Middle frontal gyrus (tissue), 1 donor: ENCODE measurements around the gene WNT9B.

Source experiments
- DNase-seq: peaks from one replicate; pipeline ENCODE4 v3.0.0-alpha.2; 2015; ENCODE audit warnings: low spot score; ENCODE audit errors: extremely low spot score

Gene WNT9B

GRCh38 chr17:46879101-46879500, 27.7 kb downstream of the WNT9B start:
- DNase-seq: no peak

GRCh38 chr17:46881015-46881414, 29.6 kb downstream of the WNT9B start:
- no peak for DNase-seq

- DNase-seq: no peak
These were observed 31.3 kb downstream of the WNT9B start for GRCh38 chr17:46882666-46883065.

- DNase-seq: no peak
These were observed 32.6 kb downstream of the WNT9B start for GRCh38 chr17:46883871-46884520.

DNA sequence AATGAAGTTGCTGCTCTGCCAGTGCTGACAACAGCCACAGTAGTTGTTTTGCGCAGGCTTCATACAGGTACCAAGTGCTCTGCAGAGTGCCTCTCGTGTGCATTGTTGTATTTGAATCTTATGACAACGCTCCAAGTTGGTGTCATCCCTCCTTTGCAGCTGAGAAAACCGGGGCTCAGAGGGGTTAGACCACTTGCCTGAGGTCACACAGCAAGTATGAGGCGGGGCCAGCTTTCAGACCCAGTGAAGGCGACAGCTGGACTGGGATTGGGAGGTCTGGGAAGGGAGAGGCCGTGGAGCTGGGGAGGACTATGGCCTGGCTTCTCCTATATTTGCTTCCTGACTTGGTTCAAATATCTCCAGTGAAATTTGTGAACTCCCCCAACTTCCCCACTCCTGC, 33.2 kb downstream of the WNT9B start:
- no peak for DNase-seq

DNA sequence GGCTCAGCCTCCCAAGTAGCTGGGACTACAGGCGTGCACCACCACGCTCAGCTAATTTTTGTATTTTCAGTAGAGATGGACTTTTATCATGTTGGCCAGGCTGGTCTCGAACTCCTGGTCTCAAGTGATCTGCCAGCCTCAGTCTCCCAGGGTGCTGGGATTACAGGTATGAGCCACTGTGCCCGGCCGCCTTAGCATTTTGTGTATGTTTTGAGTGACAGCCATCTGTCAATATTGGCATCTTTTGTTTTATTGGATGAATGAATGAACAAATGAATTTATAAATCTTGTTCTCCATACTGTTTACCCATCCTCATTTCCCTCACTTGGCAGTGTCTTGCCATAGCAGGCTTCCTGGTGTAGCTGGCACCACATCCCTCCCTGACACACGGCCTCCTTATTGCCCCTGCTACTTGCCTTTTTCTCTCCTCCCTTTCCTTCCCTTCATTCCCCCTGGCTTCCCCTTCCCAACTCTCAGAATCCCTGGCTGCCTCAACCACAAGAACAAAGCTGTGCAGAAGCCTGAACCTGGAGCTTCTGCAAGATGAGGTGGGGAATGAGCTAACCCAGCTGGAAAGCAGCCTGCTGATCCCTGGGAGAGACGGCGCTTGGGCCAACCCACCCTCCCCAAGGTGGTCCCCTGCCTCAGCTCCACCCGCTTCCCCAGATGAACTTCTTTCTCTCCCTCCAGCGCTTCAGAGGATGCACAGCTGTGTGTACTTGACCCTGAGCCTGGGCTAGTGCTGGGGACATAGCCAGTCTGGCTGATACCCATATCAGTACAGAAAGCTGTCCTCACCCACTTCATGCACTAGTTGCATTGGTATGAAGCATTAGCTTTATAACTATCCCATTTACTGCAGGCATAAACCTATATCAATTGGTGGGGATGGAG, 34.3 kb downstream of the WNT9B start:
- DNase-seq: no peak

- no peak for DNase-seq
These were observed 34.9 kb downstream of the WNT9B start for GRCh38 chr17:46886310-46886663.

- no peak for DNase-seq
These were observed 36.3 kb downstream of the WNT9B start for GRCh38 chr17:46887717-46888116.

GRCh38 chr17:46888727-46889126, 37.3 kb downstream of the WNT9B start:
- no peak for DNase-seq

- DNase-seq: no peak
These were observed 38.1 kb downstream of the WNT9B start for GRCh38 chr17:46889519-46889918.

GRCh38 chr17:46889992-46890564, 38.7 kb downstream of the WNT9B start:
- DNase-seq: no peak

- DNase-seq: no peak
These were observed 39.3 kb downstream of the WNT9B start for GRCh38 chr17:46890638-46891037.

GRCh38 chr17:46892192-46892703, 40.9 kb downstream of the WNT9B start:
- no peak for DNase-seq

DNA sequence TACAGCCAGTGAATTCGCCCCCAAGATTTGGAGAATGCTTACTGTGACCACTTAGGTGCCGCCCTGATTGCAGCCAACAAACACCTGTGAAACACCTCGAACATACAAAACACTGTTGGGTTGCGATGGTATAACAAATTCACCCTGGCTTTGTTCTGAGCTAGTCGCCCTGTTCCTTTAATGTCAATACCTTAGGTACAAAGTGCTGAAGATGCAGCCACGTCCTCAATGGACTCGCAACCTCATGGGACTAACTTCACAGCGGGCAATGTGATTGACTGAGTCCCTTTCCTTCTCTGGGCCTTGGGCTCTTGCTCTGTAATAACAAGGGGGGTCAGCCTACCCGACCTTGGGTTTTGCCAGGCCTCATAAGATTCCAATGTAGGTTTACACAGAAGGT, 42.6 kb downstream of the WNT9B start:
- no peak for DNase-seq

DNA sequence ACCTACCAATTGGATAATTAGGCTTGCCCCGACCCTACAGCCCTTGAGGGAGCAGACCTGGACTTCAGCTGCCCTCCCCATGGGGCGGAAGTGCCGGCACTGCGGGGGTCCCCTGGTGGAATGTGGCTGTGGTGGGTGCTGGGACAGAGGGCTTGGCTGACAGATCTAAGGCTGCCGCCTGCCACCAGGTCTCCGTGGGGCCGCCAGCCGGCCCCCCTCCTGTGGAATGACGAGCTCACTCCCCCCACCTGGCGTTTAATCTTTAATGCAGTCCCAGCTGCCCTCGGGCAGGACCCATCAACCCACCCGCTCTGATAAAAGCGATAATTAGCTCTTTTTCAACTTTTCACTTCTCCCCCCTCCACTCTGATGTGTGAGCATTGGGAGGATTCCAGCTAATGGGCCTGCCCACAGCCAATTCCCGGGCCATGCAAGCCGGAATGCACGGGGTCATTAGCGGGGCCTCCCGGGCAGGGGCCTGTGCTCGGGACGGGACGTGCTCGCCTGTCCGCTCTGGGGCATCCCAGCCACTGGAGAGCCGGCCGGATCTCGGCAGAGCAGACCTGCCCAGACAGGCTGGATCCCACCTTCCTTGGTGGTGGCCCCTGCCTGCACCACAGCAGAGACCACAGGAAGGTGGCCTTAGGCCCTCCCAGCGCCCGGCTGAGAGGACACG, 43.2 kb downstream of the WNT9B start:
- no peak for DNase-seq

- DNase-seq: no peak
These were observed 43.8 kb downstream of the WNT9B start for GRCh38 chr17:46895171-46895570.

GRCh38 chr17:46896991-46897390, 45.6 kb downstream of the WNT9B start:
- DNase-seq: no peak

DNA sequence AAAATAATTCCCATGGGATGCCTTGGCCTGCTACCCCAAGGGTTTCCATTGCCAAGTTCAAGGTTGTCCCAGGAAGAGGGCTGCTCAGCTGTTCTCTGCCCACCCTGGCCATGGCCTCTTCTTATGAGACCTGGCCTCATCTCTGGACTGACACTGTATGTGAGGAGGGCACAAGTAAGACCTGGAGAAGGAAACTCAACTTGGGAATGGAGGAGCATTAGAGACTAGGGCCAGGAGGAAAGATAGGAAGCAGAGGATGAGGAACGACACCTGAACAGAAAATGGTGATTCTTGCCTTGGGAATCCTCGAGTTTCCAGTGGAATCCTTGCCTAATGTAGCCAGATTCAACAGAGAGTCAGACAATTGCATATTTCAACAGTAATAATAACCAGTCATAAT, 47.0 kb downstream of the WNT9B start:
- no peak for DNase-seq

- DNase-seq: no peak
These were observed 47.5 kb downstream of the WNT9B start for GRCh38 chr17:46898860-46899259.

GRCh38 chr17:46901291-46901690, 49.9 kb downstream of the WNT9B start:
- DNase-seq: no peak

- DNase-seq: no peak
These were observed 52.6 kb downstream of the WNT9B start for GRCh38 chr17:46903762-46904672.
